GM21381 (cell line): ENCODE measurements around the gene PCDHGA1.

Source experiments
- ATAC-seq: cut with Tn5 transposase; IDR thresholded peaks from one replicate; pipeline ENCODE4 v1.9.1; 2021; ENCODE audit warnings: mild to moderate bottlenecking, moderate library complexity; ENCODE audit not compliant: unreplicated experiment

PCDHGA1 gene

GRCh38 chr5:141524604-141525597 is 194.6 kb downstream of the PCDHGA1 start:
- ATAC-seq = peak; percentile 76

- ATAC-seq = no peak
Measured at GRCh38 chr5:141525653-141526052, 195.3 kb downstream of the PCDHGA1 start.

GRCh38 chr5:141527426-141527825 is 197.1 kb downstream of the PCDHGA1 start:
- no peak for ATAC-seq

- ATAC-seq = no peak
Measured at GRCh38 chr5:141528291-141528984, 198.1 kb downstream of the PCDHGA1 start.

GRCh38 chr5:141529002-141529401 is 198.7 kb downstream of the PCDHGA1 start:
- no peak for ATAC-seq

- no peak for ATAC-seq
Measured at GRCh38 chr5:141529873-141530272, 199.6 kb downstream of the PCDHGA1 start.

GRCh38 chr5:141532726-141533125 is 202.4 kb downstream of the PCDHGA1 start:
- no peak for ATAC-seq

GRCh38 chr5:141533897-141534296 is 203.6 kb downstream of the PCDHGA1 start:
- no peak for ATAC-seq

- no peak for ATAC-seq
Measured at GRCh38 chr5:141534492-141535213, 204.3 kb downstream of the PCDHGA1 start.

- no peak for ATAC-seq
Measured at GRCh38 chr5:141543053-141543452, 212.7 kb downstream of the PCDHGA1 start.

- ATAC-seq = no peak
Measured at GRCh38 chr5:141547488-141547887, 217.2 kb downstream of the PCDHGA1 start.

GRCh38 chr5:141547921-141548320 is 217.6 kb downstream of the PCDHGA1 start:
- no peak for ATAC-seq

GRCh38 chr5:141557681-141558136 is 227.4 kb downstream of the PCDHGA1 start:
- peak; percentile 61 for ATAC-seq

GRCh38 chr5:141558150-141558549 is 227.8 kb downstream of the PCDHGA1 start:
- ATAC-seq = no peak

- no peak for ATAC-seq
Measured at GRCh38 chr5:141559461-141559860, 229.1 kb downstream of the PCDHGA1 start.

- no peak for ATAC-seq
Measured at GRCh38 chr5:141560151-141560550, 229.8 kb downstream of the PCDHGA1 start.

GRCh38 chr5:141560725-141561483 is 230.6 kb downstream of the PCDHGA1 start:
- no peak for ATAC-seq
